K562 (cell line): ENCODE data around the gene FKBP2. TPM values are rescaled to one million over a fixed set of nuclear protein-coding genes. Genes with fewer than 3 reads are reported as not detected.

Source experiments
- ATF1 ChIP-seq, 2 experiments: fragments of 450-650 bp in 1 of 2; IDR thresholded peaks; 2 replicates each; pipeline ENCODE4 v1.6.1; 2016; ENCODE audit warnings: missing compliant biosample characterization in 1 of 2, missing genetic modification characterization in 1 of 2
- BRD4 ChIP-seq: fragments of 200-600 bp; sonication (generic); IDR thresholded peaks from 2 replicates; pipeline ENCODE4 v1.6.1; 2017; ENCODE audit warnings: inconsistent platforms
- CEBPB ChIP-seq: fragments of 450-650 bp; IDR thresholded peaks from 2 replicates; pipeline ENCODE4 v1.6.1; 2016; ENCODE audit warnings: missing genetic modification characterization, missing compliant biosample characterization
- SP1 ChIP-seq: sonication (generic); formaldehyde crosslinking; IDR thresholded peaks from 2 replicates; pipeline ENCODE4 v1.8.1; 2022; ENCODE audit warnings: mild to moderate bottlenecking, missing genetic modification reagents
- UBTF ChIP-seq, 2 experiments: IDR thresholded peaks; 2 replicates each; pipeline ENCODE4 v1.6.1; 2012; ENCODE audit warnings: improper control_type of control experiment in 2 of 2, low read depth in 2 of 2, low read length in 2 of 2, borderline replicate concordance in 1 of 2
- ZBTB1 ChIP-seq: sonication (generic); formaldehyde crosslinking; IDR thresholded peaks from 2 replicates; pipeline ENCODE4 v1.8.1; 2023; ENCODE audit warnings: missing genetic modification reagents, low read depth, mild to moderate bottlenecking, borderline replicate concordance
- polyA plus RNA-seq, 8 experiments: library from polyadenylated mRNA; depleted of rRNA in 4 of 8; stranded (reverse) in 5 of 8; unstranded in 3 of 8; fragments of >200 nt; fragmentation: Nextera tagmentation in 2 of 8; fragmentation: Illumina TruSeq in 1 of 8; extraction: Ambion mirVana in 2 of 8; extraction: Trizol in 1 of 8; gene quantifications; 2 replicates each; pipeline versions ENCODE4 v1.2.1 to v1.2.3, GENCODE V29; 2011 to 2014; ENCODE audit warnings: inconsistent platforms in 1 of 8, missing spikeins in 1 of 8
- total RNA-seq, 7 experiments: library from RNA; depleted of rRNA in 6 of 7; stranded (reverse); fragments of >200 nt in 6 of 7; fragmentation: Illumina TruSeq in 2 of 7; extraction: Trizol in 2 of 7; gene quantifications; 2 replicates each; pipeline versions ENCODE4 v1.2.1 to v1.2.3, GENCODE V29; 2011 to 2021; ENCODE audit warnings: low replicate concordance in 1 of 7
- TF ChIP-seq, protein P1 (sequence below): sonication (generic); formaldehyde crosslinking; IDR thresholded peaks from 2 replicates; pipeline ENCODE4 v1.8.0; 2022; ENCODE audit warnings: mild to moderate bottlenecking, missing genetic modification reagents
- TF ChIP-seq, protein P2 (sequence below): sonication (generic); formaldehyde crosslinking; IDR thresholded peaks from 2 replicates; pipeline ENCODE4 v1.9.0; 2022; ENCODE audit warnings: mild to moderate bottlenecking, missing genetic modification reagents

FKBP2 gene
- total and polyA plus RNA-seq, 9 of the 15 experiments (the other 6 are each of a cell fraction or from before 2014, with no cell fraction given): 3.5 to 151 (median 58.1) TPM

DNA sequence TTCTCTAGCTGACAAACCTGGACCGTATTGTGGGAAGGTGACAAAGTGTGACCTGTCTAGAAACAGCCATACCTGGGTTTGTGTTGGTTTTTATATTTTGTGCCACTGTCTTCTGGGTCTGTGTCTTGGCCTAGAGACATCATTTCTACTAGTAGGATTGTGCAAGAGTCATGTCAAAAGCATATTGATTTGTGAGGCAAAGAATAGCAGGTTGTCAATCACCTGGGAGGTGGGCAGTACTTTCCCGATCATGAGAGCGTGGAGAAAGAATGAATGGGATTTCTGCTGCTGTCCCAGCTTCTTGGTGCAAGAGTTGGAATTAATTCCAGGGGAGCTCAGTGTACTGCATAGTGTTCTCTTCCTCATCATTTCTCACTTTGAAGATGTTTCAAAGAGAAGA lies 39.4 kb upstream of the FKBP2 start (continued):
- no peak for TF ChIP-seq ZBTB1 (CRISPR knock-in tag)
- peak; percentile 50 for TF ChIP-seq CEBPB
- TF ChIP-seq, protein P1, sequence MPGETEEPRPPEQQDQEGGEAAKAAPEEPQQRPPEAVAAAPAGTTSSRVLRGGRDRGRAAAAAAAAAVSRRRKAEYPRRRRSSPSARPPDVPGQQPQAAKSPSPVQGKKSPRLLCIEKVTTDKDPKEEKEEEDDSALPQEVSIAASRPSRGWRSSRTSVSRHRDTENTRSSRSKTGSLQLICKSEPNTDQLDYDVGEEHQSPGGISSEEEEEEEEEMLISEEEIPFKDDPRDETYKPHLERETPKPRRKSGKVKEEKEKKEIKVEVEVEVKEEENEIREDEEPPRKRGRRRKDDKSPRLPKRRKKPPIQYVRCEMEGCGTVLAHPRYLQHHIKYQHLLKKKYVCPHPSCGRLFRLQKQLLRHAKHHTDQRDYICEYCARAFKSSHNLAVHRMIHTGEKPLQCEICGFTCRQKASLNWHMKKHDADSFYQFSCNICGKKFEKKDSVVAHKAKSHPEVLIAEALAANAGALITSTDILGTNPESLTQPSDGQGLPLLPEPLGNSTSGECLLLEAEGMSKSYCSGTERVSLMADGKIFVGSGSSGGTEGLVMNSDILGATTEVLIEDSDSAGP (CRISPR knock-in tag): no peak
- no peak for TF ChIP-seq SP1 (CRISPR knock-in tag)
- no peak for TF ChIP-seq UBTF (IDR thresholded peaks at IDR 0.05; ENCODE audit: borderline replicate concordance in 1 of 2, low read depth in 2 of 2, low read length in 2 of 2)
- TF ChIP-seq, protein P2, sequence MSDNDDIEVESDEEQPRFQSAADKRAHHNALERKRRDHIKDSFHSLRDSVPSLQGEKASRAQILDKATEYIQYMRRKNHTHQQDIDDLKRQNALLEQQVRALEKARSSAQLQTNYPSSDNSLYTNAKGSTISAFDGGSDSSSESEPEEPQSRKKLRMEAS: no peak
- no peak for TF ChIP-seq BRD4
- no peak for TF ChIP-seq ATF1 (CRISPR knock-in tag; IDR thresholded peaks at IDR 0.05)
- TF ChIP-seq ATF1 (tag; IDR thresholded peaks at IDR 0.05): no peak
